Measurements from ENCODE around the gene DCLK1. TPM values are rescaled to one million over a fixed set of nuclear protein-coding genes. Genes with fewer than 3 reads are reported as not detected.

The DCLK1 gene
- total and polyA plus RNA-seq, 7 donors, result 1.2 to 64.8 (median 10.2) TPM

DNA sequence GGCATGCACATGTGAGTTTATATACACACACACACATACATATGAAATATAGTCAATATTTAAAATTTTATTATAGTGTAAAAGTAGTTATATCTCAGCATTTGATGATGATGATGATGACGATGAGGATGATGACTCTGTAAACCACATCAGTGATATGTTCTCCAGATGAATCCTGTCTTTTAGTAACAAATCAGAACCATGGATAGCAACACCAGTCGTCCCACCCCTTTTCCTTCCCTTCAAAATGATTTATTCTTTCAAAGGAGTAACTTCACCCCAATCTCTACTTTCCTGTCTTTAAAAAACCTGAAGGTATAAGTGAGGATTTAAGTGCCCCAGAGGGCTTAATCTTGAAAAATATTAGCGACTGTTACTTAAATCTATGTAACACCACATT is 74.1 kb downstream of the DCLK1 start:
- no peak for TF ChIP-seq EP300 (IDR thresholded peaks at IDR 0.05)
- TF ChIP-seq, protein P1, sequence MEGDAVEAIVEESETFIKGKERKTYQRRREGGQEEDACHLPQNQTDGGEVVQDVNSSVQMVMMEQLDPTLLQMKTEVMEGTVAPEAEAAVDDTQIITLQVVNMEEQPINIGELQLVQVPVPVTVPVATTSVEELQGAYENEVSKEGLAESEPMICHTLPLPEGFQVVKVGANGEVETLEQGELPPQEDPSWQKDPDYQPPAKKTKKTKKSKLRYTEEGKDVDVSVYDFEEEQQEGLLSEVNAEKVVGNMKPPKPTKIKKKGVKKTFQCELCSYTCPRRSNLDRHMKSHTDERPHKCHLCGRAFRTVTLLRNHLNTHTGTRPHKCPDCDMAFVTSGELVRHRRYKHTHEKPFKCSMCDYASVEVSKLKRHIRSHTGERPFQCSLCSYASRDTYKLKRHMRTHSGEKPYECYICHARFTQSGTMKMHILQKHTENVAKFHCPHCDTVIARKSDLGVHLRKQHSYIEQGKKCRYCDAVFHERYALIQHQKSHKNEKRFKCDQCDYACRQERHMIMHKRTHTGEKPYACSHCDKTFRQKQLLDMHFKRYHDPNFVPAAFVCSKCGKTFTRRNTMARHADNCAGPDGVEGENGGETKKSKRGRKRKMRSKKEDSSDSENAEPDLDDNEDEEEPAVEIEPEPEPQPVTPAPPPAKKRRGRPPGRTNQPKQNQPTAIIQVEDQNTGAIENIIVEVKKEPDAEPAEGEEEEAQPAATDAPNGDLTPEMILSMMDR (IDR thresholded peaks at IDR 0.05), result no peak
- no peak for TF ChIP-seq POLR2A (IDR thresholded peaks at IDR 0.05)
- Histone ChIP-seq H3K27ac (no peak overlapping the region), H3K4me1 (peaks cover 0 to 14% (median 3%) of the 10 kb centered on the region in 4 donors), H3K36me3 (no peaks in the 10 kb centered on the region), H3K27me3 (no peaks in the 10 kb centered on the region), H3K4me3 (no peak overlapping the region), H3K9me3 (no peaks in the 10 kb centered on the region)
- no peak for DNase-seq
- 57 to 61% methylated on average over 3 of the region's 3 CpGs for WGBS, 2 donors
- intact Hi-C loops (cut with DNase I), result no loop called here

GRCh38 chr13:36055366-36055765 is 75.8 kb downstream of the DCLK1 start:
- intact Hi-C loops (cut with DNase I), result no loop called here
- 60 to 70% methylated on average over 4 of the region's 4 CpGs for WGBS, 2 donors
- Histone ChIP-seq H3K9me3 (no peaks in the 10 kb centered on the region), H3K27ac (no peak overlapping the region), H3K27me3 (no peaks in the 10 kb centered on the region), H3K4me1 (peaks cover 0 to 14% (median 3%) of the 10 kb centered on the region in 4 donors), H3K36me3 (no peaks in the 10 kb centered on the region), H3K4me3 (no peak overlapping the region)
- TF ChIP-seq, protein P1 (IDR thresholded peaks at IDR 0.05), result no peak
- TF ChIP-seq EP300 (IDR thresholded peaks at IDR 0.05) (no peak), POLR2A (IDR thresholded peaks at IDR 0.05) (no peak), POLR2AphosphoS5 (IDR thresholded peaks at IDR 0.05) (no peak)
- DNase-seq, result no peak

DNA sequence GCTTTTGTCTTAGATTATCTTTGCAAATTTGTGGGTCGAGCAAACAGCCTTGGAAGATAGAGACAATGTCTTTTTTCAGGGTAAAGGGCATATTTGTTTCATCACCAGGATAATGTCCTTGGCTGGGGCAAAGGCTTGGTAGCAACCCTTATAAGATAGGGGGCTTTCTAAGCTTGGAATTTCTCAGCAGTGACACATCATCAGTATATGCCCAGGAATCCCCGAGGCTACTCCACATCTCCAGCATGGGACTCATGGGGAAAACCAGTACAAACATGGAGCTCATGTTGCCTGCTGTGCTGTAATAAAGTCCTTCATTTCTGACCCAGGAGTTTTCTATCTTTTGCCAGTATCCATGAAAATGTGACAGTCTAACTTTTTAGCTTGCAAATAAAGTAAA is 77.1 kb downstream of the DCLK1 start:
- Histone ChIP-seq H3K36me3 (no peaks in the 10 kb centered on the region), H3K4me3 (no peak overlapping the region), H3K9me3 (no peaks in the 10 kb centered on the region), H3K27me3 (no peaks in the 10 kb centered on the region), H3K27ac (no peak overlapping the region), H3K4me1 (peaks cover 0 to 8% (median under 1%) of the 10 kb centered on the region in 4 donors)
- intact Hi-C loops (cut with DNase I), result no loop called here
- 51 to 70% methylated on average over 2 of the region's 2 CpGs for WGBS, 2 donors
- TF ChIP-seq POLR2AphosphoS5 (IDR thresholded peaks at IDR 0.05) (no peak), EP300 (IDR thresholded peaks at IDR 0.05) (no peak), POLR2A (IDR thresholded peaks at IDR 0.05) (no peak)
- TF ChIP-seq, protein P1 (IDR thresholded peaks at IDR 0.05), result no peak
- no peak for DNase-seq

GRCh38 chr13:36051082-36051481 is 80.1 kb downstream of the DCLK1 start:
- peaks cover 0 to 8% (median 0%) of the 10 kb centered on the region in 4 donors for H3K4me1 ChIP-seq
- H3K9me3 ChIP-seq, result no peaks in the 10 kb centered on the region
- no peak overlapping the region for H3K4me3 ChIP-seq
- no peak for DNase-seq
- intact Hi-C loops (cut with DNase I), result no loop called here
- H3K36me3 ChIP-seq, result no peaks in the 10 kb centered on the region
- H3K27me3 ChIP-seq, result no peaks in the 10 kb centered on the region
- H3K27ac ChIP-seq, result no peak overlapping the region
- WGBS, 2 donors, result 33 to 63% methylated on average over 1 of the region's 1 CpG
- TF ChIP-seq POLR2A (IDR thresholded peaks at IDR 0.05), result no peak
- TF ChIP-seq, protein P1 (IDR thresholded peaks at IDR 0.05), result no peak
- TF ChIP-seq POLR2AphosphoS5 (IDR thresholded peaks at IDR 0.05), result no peak
- no peak for TF ChIP-seq EP300 (IDR thresholded peaks at IDR 0.05)

DNA sequence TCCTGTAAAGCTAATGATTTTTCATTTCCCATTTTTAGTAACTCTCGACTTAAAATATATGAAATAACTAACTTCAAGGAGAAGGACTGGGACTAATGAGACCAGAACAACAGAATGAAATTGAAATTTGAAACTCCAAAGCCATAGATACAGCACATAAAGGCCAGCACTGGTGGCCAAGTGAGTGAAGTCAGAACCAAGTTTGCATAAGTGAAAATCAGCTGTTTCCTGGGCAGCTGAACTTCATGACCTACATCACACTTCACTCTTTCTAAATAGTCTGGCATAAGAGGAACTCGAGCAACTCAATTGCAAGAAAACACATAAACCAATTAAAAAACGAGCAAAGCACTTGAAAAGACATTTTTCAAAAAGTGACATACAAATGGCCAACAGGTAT is 84.5 kb downstream of the DCLK1 start:
- Histone ChIP-seq H3K27ac (no peak overlapping the region), H3K4me3 (no peak overlapping the region), H3K27me3 (no peaks in the 10 kb centered on the region), H3K4me1 (peaks cover 0 to 4% (median 0%) of the 10 kb centered on the region in 4 donors), H3K36me3 (no peaks in the 10 kb centered on the region), H3K9me3 (no peaks in the 10 kb centered on the region)
- 30 to 55% methylated on average over 3 of the region's 3 CpGs for WGBS, 2 donors
- TF ChIP-seq EP300 (IDR thresholded peaks at IDR 0.05) (no peak), POLR2A (IDR thresholded peaks at IDR 0.05) (no peak), POLR2AphosphoS5 (IDR thresholded peaks at IDR 0.05) (no peak)
- TF ChIP-seq, protein P1 (IDR thresholded peaks at IDR 0.05), result no peak
- no peak for DNase-seq
- intact Hi-C loops (cut with DNase I), result no loop called here
